ENCODE measurements around the gene SYNGAP1.
"Not testable (repeated sequence)": the region's sequence is repeated elsewhere in the genome, so short reads cannot be mapped to it uniquely, and the experiment has no call there.

GRCh38 chr6:33379184-33379583 is 40.7 kb upstream of the SYNGAP1 start:
- TF ChIP-seq CTCF (conservative IDR thresholded peaks at IDR 0.05; ENCODE audit: low read depth, low read length); ELK1 (IDR thresholded peaks at IDR 0.05; ENCODE audit: borderline replicate concordance, low read depth, low read length); POLR2A (IDR thresholded peaks at IDR 0.05; ENCODE audit: low read depth, low read length); MXI1 (IDR thresholded peaks at IDR 0.05; ENCODE audit: borderline replicate concordance, low read depth, low read length); RAD21 (IDR thresholded peaks at IDR 0.05; ENCODE audit: low read length); MAZ (IDR thresholded peaks at IDR 0.05; ENCODE audit: borderline replicate concordance, low read depth, low read length); FOS (IDR thresholded peaks at IDR 0.05; ENCODE audit: low read depth, low read length); BHLHE40 (IDR thresholded peaks at IDR 0.05; ENCODE audit: low read depth, low read length); SMC3 (IDR thresholded peaks at IDR 0.05; ENCODE audit: low read depth, low read length): not testable (repeated sequence)
